Endothelial cell (in vitro differentiated cells): ENCODE data around the gene LINGO3. TPM values are rescaled to one million over a fixed set of nuclear protein-coding genes. Genes with fewer than 3 reads are reported as not detected.

ENCODE experiments used
- DNase-seq: peaks from one replicate; pipeline ENCODE4 v3.0.0; 2021; ENCODE audit warnings: low spot score
- H3K27ac Mint-ChIP-seq: one replicate; pipeline ENCODE4 v1.8.0; 2021; ENCODE audit warnings: mixed read lengths, inconsistent platforms; ENCODE audit not compliant: unreplicated experiment
- H3K27me3 Mint-ChIP-seq: one replicate; pipeline ENCODE4 v1.8.0; 2021; ENCODE audit warnings: mild to moderate bottlenecking, moderate library complexity, mixed read lengths, inconsistent platforms; ENCODE audit not compliant: unreplicated experiment
- H3K36me3 Mint-ChIP-seq: one replicate; pipeline ENCODE4 v1.8.0; 2021; ENCODE audit warnings: mild to moderate bottlenecking, low read depth, mixed read lengths, inconsistent platforms; ENCODE audit not compliant: unreplicated experiment
- H3K4me1 Mint-ChIP-seq: one replicate; pipeline ENCODE4 v1.8.0; 2021; ENCODE audit warnings: mild to moderate bottlenecking, mixed read lengths, inconsistent platforms; ENCODE audit not compliant: unreplicated experiment
- H3K4me3 Mint-ChIP-seq: one replicate; pipeline ENCODE4 v1.8.0; 2021; ENCODE audit warnings: mild to moderate bottlenecking, mixed read lengths, inconsistent platforms; ENCODE audit not compliant: unreplicated experiment
- H3K9me3 Mint-ChIP-seq: one replicate; pipeline ENCODE4 v1.8.0; 2021; ENCODE audit warnings: mixed read lengths, inconsistent platforms; ENCODE audit not compliant: unreplicated experiment
- CTCF ChIP-seq: fragments of 200-600 bp; sonication (generic); IDR thresholded peaks from one replicate; pipeline ENCODE4 v1.5.0; 2021; ENCODE audit warnings: antibody characterized with exemption; ENCODE audit not compliant: unreplicated experiment
- total RNA-seq: library from RNA; stranded (reverse); fragmentation: NEBNext Ultra II Directional; extraction: Animal tissue kit (Norgen Biotek cat#: 25700); gene quantifications from one replicate; pipeline ENCODE4 v1.2.1, GENCODE V29; 2021; ENCODE audit not compliant: unreplicated experiment

The LINGO3 gene
- total RNA-seq, 1 donor from 2014 or later, result not detected

DNA sequence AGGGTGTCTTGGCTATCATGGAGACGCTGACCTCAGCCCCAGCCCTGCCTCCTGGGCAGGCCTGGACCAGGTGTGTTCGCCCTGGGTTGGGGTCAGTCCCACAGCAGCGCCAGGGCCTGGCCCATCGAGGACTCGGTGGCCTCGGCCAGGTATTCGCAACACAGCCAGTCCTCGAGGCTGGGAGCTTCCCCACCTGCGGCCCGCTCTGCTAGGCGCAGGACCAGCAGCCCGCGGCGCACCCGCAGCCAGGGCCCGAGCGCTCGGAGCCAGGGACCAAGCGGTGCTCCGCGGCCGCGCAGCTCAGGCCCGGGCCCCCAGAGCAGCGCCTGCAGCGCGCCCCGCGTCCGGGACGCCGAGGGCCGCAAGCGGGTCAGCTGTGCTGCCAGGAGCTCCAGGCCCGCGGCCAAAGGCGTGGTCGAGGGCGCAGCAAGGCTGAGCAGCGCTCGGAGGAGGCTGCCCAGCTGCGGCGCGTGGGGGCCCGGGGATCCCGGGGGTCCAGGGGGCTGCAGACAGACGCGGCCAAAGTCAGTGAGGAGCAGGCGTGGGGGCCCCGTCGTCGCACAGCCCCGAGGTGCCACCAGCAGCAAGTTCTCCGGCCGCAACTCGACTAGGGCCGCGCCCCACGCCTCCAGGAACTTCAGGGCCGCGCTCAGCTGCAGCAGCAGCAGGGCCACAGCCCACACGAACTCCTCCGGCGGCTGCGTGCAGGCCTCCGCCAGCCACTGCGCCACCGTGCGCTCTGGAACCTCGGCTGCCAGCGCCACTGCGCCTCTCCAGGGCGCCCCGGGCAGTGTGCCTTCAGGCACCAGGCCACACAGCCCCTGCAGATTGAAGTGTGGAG is 32.1 kb downstream of the LINGO3 start:
- peaks cover 12% of the 10 kb centered on the region for H3K4me1 Mint-ChIP-seq
- H3K36me3 Mint-ChIP-seq, result peaks cover 17% of the 10 kb centered on the region
- H3K9me3 Mint-ChIP-seq, result no peaks in the 10 kb centered on the region
- H3K27me3 Mint-ChIP-seq, result peaks cover 11% of the 10 kb centered on the region
- no peak overlapping the region for H3K27ac Mint-ChIP-seq
- H3K4me3 Mint-ChIP-seq, result no peak overlapping the region
- TF ChIP-seq CTCF, result no peak
- DNase-seq, result no peak

- peaks cover 12% of the 10 kb centered on the region for H3K4me1 Mint-ChIP-seq
- H3K36me3 Mint-ChIP-seq, result peaks cover 17% of the 10 kb centered on the region
- H3K27ac Mint-ChIP-seq, result no peak overlapping the region
- no peaks in the 10 kb centered on the region for H3K9me3 Mint-ChIP-seq
- peak; percentile 31 for TF ChIP-seq CTCF
- peak overlapping the region; percentile 74 for H3K4me3 Mint-ChIP-seq
- DNase-seq, result peak; percentile 77
- peaks cover 11% of the 10 kb centered on the region for H3K27me3 Mint-ChIP-seq
Measured at GRCh38 chr19:2274931-2275535, 32.9 kb downstream of the LINGO3 start.

GRCh38 chr19:2274185-2274711 is 33.7 kb downstream of the LINGO3 start:
- DNase-seq, result no peak
- Mint-ChIP-seq H3K9me3 (no peaks in the 10 kb centered on the region), H3K4me3 (peak overlapping the region; percentile 59), H3K27me3 (peaks cover 11% of the 10 kb centered on the region), H3K36me3 (peaks cover 17% of the 10 kb centered on the region), H3K27ac (peak overlapping the region; percentile 79), H3K4me1 (peaks cover 12% of the 10 kb centered on the region)
- no peak for TF ChIP-seq CTCF

DNA sequence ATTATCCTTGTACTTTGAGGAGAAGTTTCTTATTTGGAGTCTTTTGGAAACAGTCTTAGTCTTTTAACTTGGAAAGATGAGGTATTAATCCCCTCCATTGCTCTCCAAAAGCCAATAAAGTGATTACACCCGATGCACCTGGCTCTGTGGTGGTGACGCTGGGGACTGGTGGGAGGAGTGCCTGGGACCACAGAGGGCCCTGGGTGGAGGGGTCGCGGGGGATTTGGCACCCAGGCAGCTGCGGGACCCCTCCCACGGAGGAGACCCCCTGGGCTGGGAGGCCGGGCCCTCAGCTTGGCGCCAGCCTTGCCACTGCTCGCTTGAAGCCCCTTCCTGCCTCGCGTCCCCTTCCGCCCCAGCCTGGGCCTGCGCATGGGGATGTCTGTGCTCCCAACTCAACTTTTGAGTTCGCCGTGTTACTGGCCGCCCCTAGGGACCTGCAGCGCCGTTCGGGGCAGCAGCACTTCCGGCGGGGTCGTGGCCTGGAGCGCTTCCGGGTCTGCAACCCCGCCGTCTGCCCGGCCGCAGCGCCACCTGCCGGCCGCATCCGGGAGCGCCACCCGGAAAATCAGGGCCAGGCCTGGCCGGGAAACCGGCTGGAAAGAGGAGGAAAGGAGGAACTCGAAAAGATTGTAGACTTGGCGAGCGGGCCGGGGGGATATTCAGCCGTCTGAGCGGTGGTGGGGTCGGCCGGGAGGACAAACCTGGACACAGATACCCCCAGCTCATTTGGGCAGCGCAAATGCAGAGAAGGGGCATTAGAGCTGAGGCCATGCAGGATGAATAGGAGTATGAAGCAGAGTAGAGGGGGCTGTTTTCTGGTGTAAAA is 34.4 kb downstream of the LINGO3 start:
- H3K27me3 Mint-ChIP-seq, result peaks cover 14% of the 10 kb centered on the region
- DNase-seq, result peak; percentile 91
- peaks cover 17% of the 10 kb centered on the region for H3K36me3 Mint-ChIP-seq
- peaks cover 12% of the 10 kb centered on the region for H3K4me1 Mint-ChIP-seq
- no peaks in the 10 kb centered on the region for H3K9me3 Mint-ChIP-seq
- peak overlapping the region; percentile 83 for H3K4me3 Mint-ChIP-seq
- peak overlapping the region; percentile 79 for H3K27ac Mint-ChIP-seq
- peak; percentile 99 for TF ChIP-seq CTCF
